IMR-90 (cell line): Measurements from ENCODE around the gene ST6GALNAC5. TPM values are rescaled to one million over a fixed set of nuclear protein-coding genes. Genes with fewer than 3 reads are reported as not detected.

ENCODE experiments used
- ATAC-seq: fragments of 200-7000 bp; cut with Tn5 transposase; 2 replicates; pipeline ENCODE4 v1.9.1; 2020; ENCODE audit warnings: low read depth, mild to moderate bottlenecking, moderate library complexity
- BruUV-seq: library from RNA; stranded (reverse); fragments of 400-500 nt; replicated peaks from 2 replicates; lab custom pipeline; 2021; lab: Mats Ljungman, UMichigan
- CTCF ChIA-PET: fragments of 300-600 bp; formaldehyde crosslinking; extraction: SDS; loops from one replicate; lab custom pipeline; 2021; ENCODE audit warnings: antibody characterized with exemption; lab: Yijun Ruan, JAX
- POLR2A ChIA-PET: fragments of 300-600 bp; sonication (Branson Sonifier 250); formaldehyde crosslinking; loops from one replicate; lab custom pipeline; 2022; ENCODE audit warnings: antibody characterized with exemption; ENCODE audit not compliant: unreplicated experiment; lab: Charles Lee
- DNase-seq: peaks from one replicate; pipeline ENCODE4 v3.0.0; 2013
- H2AFZ ChIP-seq: replicated peaks from 2 replicates; pipeline ENCODE3; 2013; ENCODE audit warnings: low read length, mild to moderate bottlenecking; ENCODE audit not compliant: poor library complexity
- H2AK5ac ChIP-seq: 2 replicates; pipeline ENCODE4 v1.6.1; 2013; ENCODE audit warnings: low read depth, low read length, inconsistent platforms
- H2AK9ac ChIP-seq: replicated peaks from 2 replicates; pipeline ENCODE3; 2013; ENCODE audit warnings: mild to moderate bottlenecking, low read depth, low read length, moderate library complexity; ENCODE audit not compliant: poor library complexity
- H2BK120ac ChIP-seq: 2 replicates; pipeline ENCODE4 v1.6.1; 2013; ENCODE audit warnings: low read depth, low read length, inconsistent platforms
- H2BK15ac ChIP-seq: 3 replicates; pipeline ENCODE4 v1.6.1; 2013; ENCODE audit warnings: low read depth, low read length, inconsistent platforms
- H2BK20ac ChIP-seq: 2 replicates; pipeline ENCODE4 v1.6.1; 2013; ENCODE audit warnings: low read depth, mild to moderate bottlenecking, inconsistent platforms, low read length, moderate library complexity
- H2BK5ac ChIP-seq: 2 replicates; pipeline ENCODE4 v1.6.1; 2013; ENCODE audit warnings: mild to moderate bottlenecking, low read depth, low read length, inconsistent platforms; ENCODE audit not compliant: poor library complexity, severe bottlenecking
- H3K14ac ChIP-seq: replicated peaks from 2 replicates; pipeline ENCODE4 v1.6.1; 2013; ENCODE audit warnings: low read depth, low read length, inconsistent platforms
- H3K18ac ChIP-seq: 2 replicates; pipeline ENCODE4 v1.6.1; 2013; ENCODE audit warnings: low read depth, low read length, control low read depth
- H3K23ac ChIP-seq: 2 replicates; pipeline ENCODE4 v1.6.1; 2013; ENCODE audit warnings: low read depth, low read length, inconsistent platforms
- H3K27ac ChIP-seq: 2 replicates; pipeline ENCODE4 v1.5.1; 2013; ENCODE audit warnings: mild to moderate bottlenecking, control low read depth, low read length; ENCODE audit not compliant: insufficient read depth
- H3K27me3 ChIP-seq: 2 replicates; pipeline ENCODE4 v1.6.1; 2013; ENCODE audit warnings: low read length; ENCODE audit not compliant: control insufficient read depth, insufficient read depth
- H3K36me3 ChIP-seq: 2 replicates; pipeline ENCODE4 v1.6.1; 2013; ENCODE audit warnings: low read length, mixed read lengths; ENCODE audit not compliant: control insufficient read depth, insufficient read depth
- H3K4ac ChIP-seq: 2 replicates; pipeline ENCODE4 v1.6.1; 2013; ENCODE audit warnings: low read depth, low read length, inconsistent platforms
- H3K4me1 ChIP-seq: 2 replicates; pipeline ENCODE4 v1.6.1; 2013; ENCODE audit warnings: low read length, mixed read lengths; ENCODE audit not compliant: control insufficient read depth, insufficient read depth
- H3K4me2 ChIP-seq: 2 replicates; pipeline ENCODE4 v1.6.1; 2013; ENCODE audit warnings: low read depth, mild to moderate bottlenecking, control low read depth, low read length, moderate library complexity
- H3K4me3 ChIP-seq: 2 replicates; pipeline ENCODE4 v1.5.1; 2013; ENCODE audit warnings: low read depth, mild to moderate bottlenecking, control low read depth, low read length, moderate library complexity; ENCODE audit not compliant: insufficient read depth
- H3K56ac ChIP-seq: 2 replicates; pipeline ENCODE4 v1.6.1; 2013; ENCODE audit warnings: low read length, inconsistent platforms; ENCODE audit not compliant: insufficient read depth; ENCODE audit errors: extremely low read depth
- H3K79me1 ChIP-seq, 2 experiments: 2 replicates each; pipeline ENCODE4 v1.6.1; 2013; ENCODE audit warnings: low read length in 2 of 2, inconsistent platforms in 1 of 2, low read depth in 1 of 2
- H3K9ac ChIP-seq: 2 replicates; pipeline ENCODE4 v1.6.1; 2013; ENCODE audit warnings: low read depth, low read length, control low read depth
- H3K9me1 ChIP-seq: 2 replicates; pipeline ENCODE4 v1.6.1; 2013; ENCODE audit warnings: low read length, inconsistent platforms; ENCODE audit not compliant: insufficient read depth
- H3K9me3 ChIP-seq: 2 replicates; pipeline ENCODE4 v1.6.1; 2013; ENCODE audit warnings: low read length; ENCODE audit not compliant: control insufficient read depth, insufficient read depth
- H4K20me1 ChIP-seq: 2 replicates; pipeline ENCODE4 v1.6.1; 2013; ENCODE audit warnings: low read length, inconsistent platforms; ENCODE audit not compliant: insufficient read depth
- H4K5ac ChIP-seq: 2 replicates; pipeline ENCODE4 v1.6.1; 2013; ENCODE audit warnings: mild to moderate bottlenecking, low read depth, low read length, control low read depth
- H4K8ac ChIP-seq, 2 experiments: 2 replicates each; pipeline ENCODE4 v1.6.1; 2013; ENCODE audit warnings: low read depth in 2 of 2, low read length in 2 of 2, control low read depth in 1 of 2, inconsistent platforms in 1 of 2
- H4K91ac ChIP-seq: 2 replicates; pipeline ENCODE4 v1.6.1; 2013; ENCODE audit warnings: low read depth, low read length, inconsistent platforms; ENCODE audit not compliant: insufficient read depth
- CEBPB ChIP-seq: IDR thresholded peaks from 2 replicates; pipeline ENCODE4 v1.6.1; 2012; ENCODE audit warnings: low read depth, low read length, improper control_type of control experiment
- ELK1 ChIP-seq: fragments of 150-350 bp; IDR thresholded peaks from 2 replicates; pipeline ENCODE4 v1.6.1; 2016; ENCODE audit warnings: low read depth, mild to moderate bottlenecking, low read length, moderate library complexity, borderline replicate concordance
- FOS ChIP-seq: fragments of 150-350 bp; IDR thresholded peaks from 2 replicates; pipeline ENCODE4 v1.6.1; 2016; ENCODE audit warnings: low read depth, low read length
- POLR2A ChIP-seq: IDR thresholded peaks from 2 replicates; pipeline ENCODE4 v1.6.1; 2012; ENCODE audit warnings: mild to moderate bottlenecking, low read depth, low read length
- SMC3 ChIP-seq: fragments of 150-350 bp; IDR thresholded peaks from 2 replicates; pipeline ENCODE4 v1.6.1; 2016; ENCODE audit warnings: low read depth, mild to moderate bottlenecking, antibody characterized with exemption, low read length, moderate library complexity
- WGBS, 2 experiments: methylation state at CpG; one replicate each; pipeline versions ENCODE4 v1.1.5 to v1.1.7; 2013; ENCODE audit warnings: missing lambda C conversion rate in 2 of 2; ENCODE audit not compliant: insufficient read length in 1 of 2; ENCODE audit errors: extremely low coverage in 2 of 2; 5-methylcytosine and 5-hydroxymethylcytosine counted together
- dilution Hi-C: fragments of 300-500 bp; cut with HindIII; formaldehyde crosslinking; loops from one replicate; pipeline ENCODE4 v1.14.3; 2018; ENCODE audit warnings: low sequenced_read_pairs; ENCODE audit not compliant: unreplicated experiment
- in situ Hi-C: fragments of 300-500 bp; cut with MboI; formaldehyde crosslinking; loops from 3 replicates; pipeline ENCODE4 v1.14.3; 2019; ENCODE audit warnings: low sequenced_read_pairs, inconsistent platforms, mixed read lengths
- intact Hi-C: fragments of 100-400 bp; cut with micrococcal nuclease; formaldehyde crosslinking; loops from 2 replicates; pipeline ENCODE4 v1.10.0; 2022
- polyA plus RNA-seq, 3 experiments: library from polyadenylated mRNA; depleted of rRNA; stranded (reverse); fragments of >200 nt; gene quantifications; 2 replicates each; pipeline ENCODE4 v1.2.3, GENCODE V29; 2012; ENCODE audit warnings: low replicate concordance in 1 of 3
- total RNA-seq: library from RNA; depleted of rRNA; stranded (reverse); fragments of >200 nt; gene quantifications from 2 replicates; pipeline ENCODE4 v1.2.3, GENCODE V29; 2012

The ST6GALNAC5 gene
- total and polyA plus RNA-seq, 2 of the 4 experiments (the other 2 are of a cell fraction), result 3.4 to 4.0 TPM

GRCh38 chr1:76830373-76830772, 36.9 kb upstream of the ST6GALNAC5 start:
- H3K4ac ChIP-seq, result no peak overlapping the region
- H3K27me3 ChIP-seq, result no peaks in the 10 kb centered on the region
- DNase-seq (no peak), ATAC-seq (no peak)
- no peak overlapping the region for H3K14ac ChIP-seq
- no peaks in the 10 kb centered on the region for H3K79me1 ChIP-seq
- H2AK9ac ChIP-seq, result no peak overlapping the region
- BruUV-seq, result no TSS peak
- POLR2A ChIA-PET, result no interaction called here
- no peaks in the 10 kb centered on the region for H3K9me3 ChIP-seq
- intact Hi-C loops (no loop called here), dilution Hi-C loops (no loop called here), in situ Hi-C loops (no loop called here)
- H3K4me2 ChIP-seq, result no peak overlapping the region
- CTCF ChIA-PET, result interaction anchor here (0.6 kb wide), 1 partner anchor 17 kb away, joined by 3 read pairs; no protein-coding TSS in a partner anchor
- H4K91ac ChIP-seq, result no peak overlapping the region
- H3K9me1 ChIP-seq, result no peaks in the 10 kb centered on the region
- WGBS, 2 experiments, result no CpG with 5 or more reads among the region's 6 CpGs
- TF ChIP-seq SMC3 (no peak), FOS (no peak), CEBPB (no peak), POLR2A (no peak), ELK1 (no peak)
- no peak overlapping the region for H3K9ac ChIP-seq
- no peak overlapping the region for H3K18ac ChIP-seq
- H3K4me1 ChIP-seq, result no peaks in the 10 kb centered on the region
- no peak overlapping the region for H2BK120ac ChIP-seq
- no peak overlapping the region for H2AK5ac ChIP-seq
- H3K23ac ChIP-seq, result no peak overlapping the region
- no peaks in the 10 kb centered on the region for H3K36me3 ChIP-seq
- H2AFZ ChIP-seq, result no peak overlapping the region
- H4K8ac ChIP-seq, result no peak overlapping the region
- no peak overlapping the region for H4K5ac ChIP-seq
- no peak overlapping the region for H3K4me3 ChIP-seq
- H3K56ac ChIP-seq, result no peak overlapping the region
- H2BK5ac ChIP-seq, result no peak overlapping the region
- H3K27ac ChIP-seq, result no peak overlapping the region
- H2BK15ac ChIP-seq, result no peak overlapping the region
- H2BK20ac ChIP-seq, result no peak overlapping the region
- H4K20me1 ChIP-seq, result no peaks in the 10 kb centered on the region
